ENCODE measurements around the gene NFIC.

The NFIC gene

GRCh38 chr19:3471954-3472655 lies 105.7 kb downstream of the NFIC start:
- no peak for DNase-seq

- no peak for DNase-seq
These were observed 107.6 kb downstream of the NFIC start for GRCh38 chr19:3474010-3474409.

- no peak for DNase-seq
These were observed 108.2 kb downstream of the NFIC start for GRCh38 chr19:3474614-3475013.

- DNase-seq = no peak
These were observed 109.1 kb downstream of the NFIC start for GRCh38 chr19:3475449-3475848.

- no peak for DNase-seq
These were observed 110.4 kb downstream of the NFIC start for GRCh38 chr19:3476830-3477229.

- no peak for DNase-seq
These were observed 111.1 kb downstream of the NFIC start for GRCh38 chr19:3477506-3477905.

- no peak for DNase-seq
These were observed 111.6 kb downstream of the NFIC start for GRCh38 chr19:3477951-3478350.

- DNase-seq = no peak
These were observed 112.2 kb downstream of the NFIC start for GRCh38 chr19:3478409-3479176.

GRCh38 chr19:3479177-3479833 lies 112.9 kb downstream of the NFIC start:
- DNase-seq = no peak

GRCh38 chr19:3479834-3480215 lies 113.4 kb downstream of the NFIC start:
- DNase-seq = no peak

GRCh38 chr19:3480383-3481091 lies 114.2 kb downstream of the NFIC start, which contains the start of gene SMIM24:
Gene SMIM24, minus strand, starts transcription at chr19:3480525. Its CDS starts 62 bp downstream, at chr19:3480463.
- no peak for DNase-seq

GRCh38 chr19:3481241-3482090 lies 115.1 kb downstream of the NFIC start:
- DNase-seq = no peak

- no peak for DNase-seq
These were observed 116.3 kb downstream of the NFIC start for GRCh38 chr19:3482507-3483225.

- DNase-seq = no peak
These were observed 116.8 kb downstream of the NFIC start, which contains the start of gene SMIM44 for GRCh38 chr19:3483226-3483628. Gene SMIM44, minus strand, starts transcription at chr19:3483441. Its CDS starts 38 bp downstream, at chr19:3483403.

GRCh38 chr19:3491396-3492119 lies 125.2 kb downstream of the NFIC start:
- DNase-seq = no peak

GRCh38 chr19:3492131-3492839 lies 125.9 kb downstream of the NFIC start:
- no peak for DNase-seq

- no peak for DNase-seq
These were observed 126.5 kb downstream of the NFIC start for GRCh38 chr19:3492919-3493318.

- no peak for DNase-seq
These were observed 127.3 kb downstream of the NFIC start for GRCh38 chr19:3493651-3494050.

GRCh38 chr19:3494051-3494450 lies 127.7 kb downstream of the NFIC start:
- DNase-seq = no peak

- no peak for DNase-seq
These were observed 128.2 kb downstream of the NFIC start for GRCh38 chr19:3494559-3494958.
